WI38 (cell line): Measurements from ENCODE around the gene ENPP3.
"Not testable (repeated sequence)": the region's sequence is repeated elsewhere in the genome, so short reads cannot be mapped to it uniquely, and the experiment has no call there.

Experiments used
- H3K4me3 ChIP-seq: 2 replicates; pipeline ENCODE4 v1.5.1; 2011; ENCODE audit warnings: low read depth, mild to moderate bottlenecking, control low read depth, low read length
- TF ChIP-seq, protein P1 (sequence below): IDR thresholded peaks from 2 replicates; pipeline ENCODE4 v1.5.1; 2012; ENCODE audit warnings: low read depth, mild to moderate bottlenecking, control low read depth, low read length

ENPP3 gene

DNA sequence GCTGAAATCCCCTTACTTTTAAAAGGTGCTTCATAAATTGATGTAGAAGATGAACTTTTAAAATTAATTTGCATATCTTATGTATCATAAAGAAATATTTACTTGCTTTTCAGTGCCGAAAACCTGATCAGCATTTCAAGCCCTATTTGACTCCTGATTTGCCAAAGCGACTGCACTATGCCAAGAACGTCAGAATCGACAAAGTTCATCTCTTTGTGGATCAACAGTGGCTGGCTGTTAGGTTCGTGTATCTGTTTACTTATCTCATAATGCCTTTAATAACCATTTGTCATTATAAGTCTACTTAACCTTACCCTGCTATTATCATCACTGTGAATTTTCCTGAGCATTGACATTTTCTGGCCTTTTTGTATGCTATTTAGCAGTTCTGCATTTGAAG is 56.3 kb downstream of the ENPP3 start:
- TF ChIP-seq, protein P1, sequence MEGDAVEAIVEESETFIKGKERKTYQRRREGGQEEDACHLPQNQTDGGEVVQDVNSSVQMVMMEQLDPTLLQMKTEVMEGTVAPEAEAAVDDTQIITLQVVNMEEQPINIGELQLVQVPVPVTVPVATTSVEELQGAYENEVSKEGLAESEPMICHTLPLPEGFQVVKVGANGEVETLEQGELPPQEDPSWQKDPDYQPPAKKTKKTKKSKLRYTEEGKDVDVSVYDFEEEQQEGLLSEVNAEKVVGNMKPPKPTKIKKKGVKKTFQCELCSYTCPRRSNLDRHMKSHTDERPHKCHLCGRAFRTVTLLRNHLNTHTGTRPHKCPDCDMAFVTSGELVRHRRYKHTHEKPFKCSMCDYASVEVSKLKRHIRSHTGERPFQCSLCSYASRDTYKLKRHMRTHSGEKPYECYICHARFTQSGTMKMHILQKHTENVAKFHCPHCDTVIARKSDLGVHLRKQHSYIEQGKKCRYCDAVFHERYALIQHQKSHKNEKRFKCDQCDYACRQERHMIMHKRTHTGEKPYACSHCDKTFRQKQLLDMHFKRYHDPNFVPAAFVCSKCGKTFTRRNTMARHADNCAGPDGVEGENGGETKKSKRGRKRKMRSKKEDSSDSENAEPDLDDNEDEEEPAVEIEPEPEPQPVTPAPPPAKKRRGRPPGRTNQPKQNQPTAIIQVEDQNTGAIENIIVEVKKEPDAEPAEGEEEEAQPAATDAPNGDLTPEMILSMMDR = no peak
- no peak overlapping the region for H3K4me3 ChIP-seq

DNA sequence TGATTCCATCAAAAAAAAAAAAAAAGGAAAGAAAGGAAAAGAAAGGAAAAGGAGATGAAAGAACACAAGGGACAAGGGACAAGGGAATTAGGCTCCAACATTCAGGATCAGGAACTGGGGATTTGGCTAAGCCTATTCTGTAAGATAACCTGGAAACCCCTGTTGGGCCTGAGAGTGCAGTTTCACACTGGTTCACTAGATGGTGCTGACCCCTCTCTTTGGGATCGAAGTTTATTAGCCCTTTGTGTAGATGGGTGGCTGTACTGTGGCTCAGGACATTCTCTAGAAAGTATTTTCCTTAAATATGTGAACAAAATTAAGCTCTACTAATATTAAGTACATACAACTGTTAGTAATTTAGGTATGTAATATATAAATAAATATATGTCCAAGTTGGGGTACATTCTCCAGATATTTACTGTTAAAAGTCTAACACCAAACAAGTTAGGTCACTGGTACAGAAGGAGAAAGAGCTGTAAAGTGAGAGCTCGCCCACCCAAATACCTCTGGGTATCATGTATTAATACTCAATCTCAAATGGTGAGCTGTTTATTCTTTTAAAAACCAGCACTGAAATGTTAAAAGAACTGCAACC is 57.8 kb downstream of the ENPP3 start:
- no peak overlapping the region for H3K4me3 ChIP-seq
- TF ChIP-seq, protein P1 = peak; percentile 94

DNA sequence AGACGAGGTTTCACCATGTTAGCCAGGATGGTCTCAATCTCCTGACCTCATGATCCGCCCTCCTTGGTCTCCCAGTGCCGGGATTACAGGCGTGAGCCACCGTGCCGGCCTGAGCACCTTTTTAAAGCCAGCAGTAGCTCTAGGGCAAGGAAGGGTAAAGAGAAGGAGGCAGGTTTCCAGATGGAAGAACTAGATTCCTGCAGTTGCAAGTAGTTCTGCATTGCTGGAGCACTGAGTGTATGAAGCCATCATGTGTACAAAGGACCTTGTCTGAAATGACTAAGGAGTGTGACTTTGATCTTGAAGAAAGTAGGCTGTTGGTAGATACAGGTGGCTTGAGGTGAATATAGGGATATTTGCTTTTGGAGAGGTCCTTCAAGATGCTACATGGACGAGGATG is 59.9 kb downstream of the ENPP3 start:
- H3K4me3 ChIP-seq = no peak overlapping the region

DNA sequence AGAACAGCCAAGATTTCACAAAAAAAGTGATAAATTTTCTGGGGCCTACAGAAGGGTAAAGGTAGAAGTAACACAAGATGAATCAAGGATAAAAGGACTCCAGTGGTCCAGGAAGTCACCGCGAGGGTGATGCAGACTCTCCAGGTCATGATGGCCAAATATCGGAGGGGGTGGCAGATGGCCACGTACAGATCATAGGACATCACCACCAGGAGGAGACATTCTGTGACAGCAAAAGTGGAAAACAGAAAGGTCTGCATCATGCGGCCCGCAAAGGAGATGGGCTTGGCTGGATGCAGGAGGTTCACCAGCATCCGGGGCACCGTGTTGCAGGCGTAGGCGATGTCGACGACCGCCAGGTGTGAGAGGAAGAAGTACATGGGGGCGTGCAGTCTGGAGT is 63.7 kb downstream of the ENPP3 start:
- not testable (repeated sequence) for H3K4me3 ChIP-seq

More for the DNA sequence above, 59.9 kb downstream of the ENPP3 start:
- TF ChIP-seq, protein P1 = no peak

DNA sequence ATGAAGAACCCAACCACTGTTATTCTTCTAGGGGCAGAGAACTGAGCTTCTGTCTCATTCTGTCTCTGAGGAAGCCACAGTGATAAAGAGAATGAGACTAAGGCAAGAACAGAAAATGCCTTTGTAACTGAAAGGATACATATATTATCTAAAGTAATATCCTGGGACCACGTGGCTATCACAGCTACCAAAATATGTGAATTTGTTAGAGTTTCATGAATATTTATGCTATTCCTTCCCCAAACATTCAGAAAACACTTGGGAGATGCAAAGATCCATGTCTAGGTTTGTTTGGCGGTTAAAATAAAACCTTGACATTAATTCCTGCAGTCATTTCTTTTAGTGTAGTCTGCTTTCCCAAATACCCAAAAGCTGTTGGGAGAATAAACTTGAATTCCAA is 66.8 kb downstream of the ENPP3 start:
- not testable (repeated sequence) for H3K4me3 ChIP-seq

DNA sequence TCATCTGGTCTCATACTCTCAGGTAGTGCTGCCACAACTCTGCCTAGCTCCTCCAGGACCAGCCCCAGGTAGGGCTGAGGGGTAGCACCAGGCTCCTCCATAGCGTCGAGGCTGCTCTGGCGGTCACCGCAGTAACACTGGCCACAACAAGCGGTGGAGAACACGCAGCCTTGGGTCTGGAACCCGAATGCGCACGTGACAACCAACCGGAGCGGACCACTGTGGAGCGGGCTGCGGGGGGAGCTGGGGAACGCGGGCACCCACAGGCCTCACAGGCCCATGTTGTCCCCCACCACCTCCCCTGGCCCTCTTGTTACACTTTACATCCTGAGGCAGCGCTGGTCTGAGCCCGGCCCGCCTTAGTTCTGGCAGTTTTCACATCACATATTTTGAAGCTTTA is 73.8 kb downstream of the ENPP3 start, which contains the start of gene CTAGE9:
Gene CTAGE9, minus strand, starts transcription at position 101 of the 400 bp plus-strand sequence. Its CDS starts 0 bp downstream, at position 101.
- H3K4me3 ChIP-seq = not testable (repeated sequence)

DNA sequence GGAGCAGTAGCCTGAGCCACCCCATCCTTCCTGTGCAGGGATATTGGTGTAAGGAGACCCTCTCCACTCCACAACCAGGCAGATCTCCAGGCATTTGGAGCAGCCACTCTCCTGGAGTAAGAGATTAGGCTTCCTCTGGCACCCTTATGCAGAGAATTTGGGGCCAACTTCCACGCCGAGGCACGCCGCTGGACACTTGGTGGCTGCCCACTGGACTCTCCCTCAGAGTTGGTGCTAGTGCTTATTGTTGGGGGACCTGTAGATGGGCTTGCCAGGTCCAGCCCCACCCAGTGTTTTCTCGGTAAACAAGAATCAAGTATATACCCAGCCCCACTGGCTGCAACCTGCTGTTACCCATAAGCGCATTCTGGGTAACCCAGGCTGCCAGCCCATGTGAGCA is 78.5 kb downstream of the ENPP3 start:
- not testable (repeated sequence) for H3K4me3 ChIP-seq

DNA sequence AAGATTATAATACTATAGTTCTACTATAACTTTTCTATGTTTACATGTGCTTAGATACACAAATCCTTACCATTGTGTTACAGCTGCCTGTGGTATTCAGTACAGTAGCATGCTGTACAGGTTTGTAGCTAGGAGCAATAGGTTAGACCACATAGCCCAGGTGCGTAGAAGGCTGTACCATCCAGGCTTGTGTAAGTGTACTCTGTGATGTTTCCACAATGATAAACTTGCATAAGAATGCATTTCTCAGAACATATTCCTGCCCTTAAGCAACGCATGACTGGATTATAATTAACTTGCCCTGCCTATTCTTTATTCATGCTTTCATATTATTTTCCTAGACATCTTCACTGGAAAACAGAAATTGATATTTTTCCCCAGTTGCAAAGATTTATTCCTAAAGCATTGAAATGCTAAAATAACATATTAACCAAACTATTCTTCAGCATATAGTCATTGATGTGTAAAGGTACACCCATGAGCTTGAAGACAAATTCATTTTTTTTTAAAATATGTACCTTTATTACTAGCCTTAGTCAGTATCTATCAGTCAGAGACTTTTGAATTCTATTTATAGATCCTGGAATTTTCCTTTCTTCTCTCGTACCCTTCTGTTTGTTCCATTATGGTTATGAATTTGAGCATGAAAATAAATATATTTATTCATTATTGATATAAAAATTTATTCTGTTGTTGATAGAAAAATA is 80.9 kb downstream of the ENPP3 start:
- TF ChIP-seq, protein P1 = no peak
- no peak overlapping the region for H3K4me3 ChIP-seq

DNA sequence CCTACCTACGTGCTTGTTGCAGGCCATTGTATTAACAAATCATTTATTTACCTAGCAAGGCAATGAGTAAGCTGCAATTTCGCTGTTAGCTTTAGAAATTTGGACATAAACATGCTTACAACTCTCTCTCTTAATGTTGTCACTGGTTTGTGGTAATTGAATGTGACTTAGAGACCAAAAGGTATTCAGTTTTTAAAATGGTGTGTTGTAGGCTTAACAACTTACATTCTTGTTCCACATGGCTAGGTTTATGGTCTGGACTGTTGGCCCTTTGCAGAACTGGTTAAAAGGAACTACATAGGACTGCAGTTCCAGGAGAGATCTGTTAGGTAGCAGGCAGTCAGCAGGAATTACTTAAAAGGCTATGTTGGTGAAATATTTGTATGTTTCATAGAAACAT is 84.1 kb downstream of the ENPP3 start:
- H3K4me3 ChIP-seq = no peak overlapping the region
- TF ChIP-seq, protein P1 = no peak
